Mucosa of descending colon (tissue), 3 donors: ENCODE data around the gene CITED4. TPM values are rescaled to one million over a fixed set of nuclear protein-coding genes. Genes with fewer than 3 reads are reported as not detected.

ENCODE experiments used
- ATAC-seq: fragments of 200-7000 bp; cut with Tn5 transposase; one replicate; pipeline ENCODE4 v1.9.1; 2020; ENCODE audit warnings: mild to moderate bottlenecking, moderate library complexity
- DNase-seq, 3 donors: peaks; one replicate each; pipeline ENCODE4 v3.0.0-alpha.2; 2020
- H3K36me3 ChIP-seq: fragments of 200-600 bp; one replicate; pipeline ENCODE4 v1.8.0; 2021; ENCODE audit warnings: low read depth, mild to moderate bottlenecking
- H3K4me1 ChIP-seq: fragments of 200-600 bp; one replicate; pipeline ENCODE4 v1.8.0; 2021; ENCODE audit warnings: low read depth, mild to moderate bottlenecking
- H3K4me3 ChIP-seq: fragments of 200-600 bp; one replicate; pipeline ENCODE4 v1.8.0; 2021; ENCODE audit warnings: mild to moderate bottlenecking
- H3K9me3 ChIP-seq: fragments of 200-600 bp; one replicate; pipeline ENCODE4 v1.8.0; 2021; ENCODE audit warnings: mild to moderate bottlenecking
- CTCF ChIP-seq: fragments of 200-600 bp; IDR thresholded peaks from one replicate; pipeline ENCODE4 v1.8.0; 2022; ENCODE audit warnings: antibody characterized with exemption, mild to moderate bottlenecking
- intact Hi-C, 2 donors: fragments of 100-400 bp; cut with DNase I in 1 of 2; cut with micrococcal nuclease in 1 of 2; formaldehyde crosslinking; loops; one replicate each; pipeline versions ENCODE4 v1.11.0 to v1.11.1; 2022; cut with DNase I, micrococcal nuclease
- total RNA-seq, 3 donors: library from RNA; stranded (reverse); fragmentation: NEBNext Ultra II Directional in 2 of 3; extraction: Animal tissue kit (Norgen Biotek cat#: 25700) in 2 of 3; gene quantifications; one replicate each; pipeline versions ENCODE4 v1.2.1 to v1.2.4, GENCODE V29; 2021 to 2023
- donor health status: DM: no; HTN: no; CAD: no; lungs with moderate emphysema.
- donor health status: DM: no; HTN: no; CAD: no.
- donor health status: DM: no; HTN: yes; CAD: no.

CITED4 gene
- total RNA-seq, 3 donors from 2014 or later = 1.9 to 45.1 (median 4.7) TPM

GRCh38 chr1:40893946-40894345 lies 31.8 kb upstream of the CITED4 start:
- Histone ChIP-seq H3K9me3 (peaks cover 17% of the 10 kb centered on the region), H3K4me1 (no peaks in the 10 kb centered on the region), H3K36me3 (no peaks in the 10 kb centered on the region), H3K4me3 (no peak overlapping the region)
- TF ChIP-seq CTCF = no peak
- intact Hi-C loops = no loop called here
- DNase-seq (no peak), ATAC-seq (no peak)

- no peak for DNase-seq
- TF ChIP-seq CTCF = no peak
- intact Hi-C loops = no loop called here
These were observed 30.2 kb upstream of the CITED4 start for GRCh38 chr1:40892354-40892753.

GRCh38 chr1:40890771-40891170 lies 28.6 kb upstream of the CITED4 start:
- intact Hi-C loops = no loop called here
- no peak for DNase-seq
- TF ChIP-seq CTCF = no peak
- Histone ChIP-seq H3K36me3 (no peaks in the 10 kb centered on the region), H3K9me3 (peaks cover 17% of the 10 kb centered on the region), H3K4me1 (no peaks in the 10 kb centered on the region), H3K4me3 (no peak overlapping the region)
- ATAC-seq = no peak

More at GRCh38 chr1:40892354-40892753, 30.2 kb upstream of the CITED4 start:
- Histone ChIP-seq H3K36me3 (no peaks in the 10 kb centered on the region), H3K9me3 (peaks cover 17% of the 10 kb centered on the region), H3K4me1 (no peaks in the 10 kb centered on the region), H3K4me3 (no peak overlapping the region)
- ATAC-seq = no peak

GRCh38 chr1:40887652-40888051 lies 25.5 kb upstream of the CITED4 start:
- DNase-seq (no peak), ATAC-seq (no peak)
- Histone ChIP-seq H3K36me3 (no peaks in the 10 kb centered on the region), H3K9me3 (no peaks in the 10 kb centered on the region), H3K4me3 (no peak overlapping the region), H3K4me1 (peaks cover 3% of the 10 kb centered on the region)
- no peak for TF ChIP-seq CTCF
- intact Hi-C loops = no loop called here

GRCh38 chr1:40887012-40887378 lies 24.8 kb upstream of the CITED4 start:
- ATAC-seq (no peak), DNase-seq (no peak)
- intact Hi-C loops = no loop called here
- TF ChIP-seq CTCF = no peak
- H3K36me3 ChIP-seq = no peaks in the 10 kb centered on the region
- no peak overlapping the region for H3K4me3 ChIP-seq
- no peaks in the 10 kb centered on the region for H3K9me3 ChIP-seq
- peaks cover 3% of the 10 kb centered on the region for H3K4me1 ChIP-seq

- peaks cover 3% of the 10 kb centered on the region for H3K4me1 ChIP-seq
- TF ChIP-seq CTCF = no peak
- no peaks in the 10 kb centered on the region for H3K9me3 ChIP-seq
- no peak for ATAC-seq
- H3K4me3 ChIP-seq = no peak overlapping the region
- no peak for DNase-seq
- no peaks in the 10 kb centered on the region for H3K36me3 ChIP-seq
- intact Hi-C loops = no loop called here
These were observed 24.3 kb upstream of the CITED4 start for GRCh38 chr1:40886318-40887011.
